Measurements from ENCODE around the gene RLN3.
"Not testable (repeated sequence)": the region's sequence is repeated elsewhere in the genome, so short reads cannot be mapped to it uniquely, and the experiment has no call there.

GRCh38 chr19:14042659-14043608, 15.0 kb downstream of the RLN3 start:
- TF ChIP-seq CTCF (IDR thresholded peaks at IDR 0.05), result peak; percentile 31 to 74 (median 49)
- TF ChIP-seq POLR2A (IDR thresholded peaks at IDR 0.05), result not testable (repeated sequence)

Measured in body of pancreas (tissue), 4 donors.